KMS-11 (cell line): ENCODE results near the gene HSPE1.
"Not testable (repeated sequence)": the region's sequence is repeated elsewhere in the genome, so short reads cannot be mapped to it uniquely, and the experiment has no call there.

Experiments used
- H2AFZ ChIP-seq: fragments of 200-600 bp; sonication (generic); 2 replicates; pipeline ENCODE4 v1.6.1; 2016; ENCODE audit warnings: antibody characterized with exemption, mixed run types, low read depth
- H3K27ac ChIP-seq: fragments of 200-600 bp; sonication (generic); 2 replicates; pipeline ENCODE4 v1.6.1; 2016; ENCODE audit warnings: mild to moderate bottlenecking, mixed run types
- H3K27me3 ChIP-seq: fragments of 200-600 bp; sonication (generic); 2 replicates; pipeline ENCODE4 v1.6.1; 2017; ENCODE audit warnings: mild to moderate bottlenecking, low read depth, mixed run types, moderate library complexity; ENCODE audit not compliant: insufficient read depth
- H3K36me3 ChIP-seq: fragments of 200-600 bp; sonication (generic); 2 replicates; pipeline ENCODE4 v1.6.1; 2017; ENCODE audit warnings: mild to moderate bottlenecking, mixed run types; ENCODE audit not compliant: insufficient read depth
- H3K4me1 ChIP-seq: fragments of 200-600 bp; sonication (generic); 2 replicates; pipeline ENCODE4 v1.6.1; 2016; ENCODE audit warnings: mild to moderate bottlenecking, low read depth, mixed run types; ENCODE audit not compliant: poor library complexity, severe bottlenecking
- H3K4me2 ChIP-seq: fragments of 200-600 bp; sonication (generic); 2 replicates; pipeline ENCODE4 v1.7.0; 2016; ENCODE audit warnings: mild to moderate bottlenecking, mixed run types
- H3K4me3 ChIP-seq: fragments of 200-600 bp; sonication (generic); IDR thresholded peaks from 2 replicates; pipeline ENCODE4 v1.6.1; 2017; ENCODE audit warnings: low read depth, low read length, mixed read lengths; ENCODE audit not compliant: insufficient read depth
- H3K79me2 ChIP-seq: fragments of 200-600 bp; sonication (generic); 2 replicates; pipeline ENCODE4 v1.6.1; 2016; ENCODE audit warnings: low read depth, mixed run types; ENCODE audit not compliant: insufficient read depth
- H3K9ac ChIP-seq: fragments of 200-600 bp; sonication (generic); 2 replicates; pipeline ENCODE4 v1.6.1; 2016; ENCODE audit warnings: mild to moderate bottlenecking, mixed run types
- H4K20me1 ChIP-seq: fragments of 200-600 bp; sonication (generic); 2 replicates; pipeline ENCODE4 v1.6.1; 2016; ENCODE audit warnings: mild to moderate bottlenecking, mixed run types; ENCODE audit not compliant: insufficient read depth
- CTCF ChIP-seq: fragments of 200-600 bp; sonication (generic); conservative IDR thresholded peaks from 2 replicates; pipeline ENCODE4 v1.6.1; 2017; ENCODE audit warnings: low read depth, mild to moderate bottlenecking, antibody characterized with exemption, low read length, moderate library complexity, mixed read lengths

HSPE1 gene

GRCh38 chr2:197499594-197500502 lies at the start of gene HSPE1, which contains the start of gene HSPD1:
HSPE1 (plus strand) TSS chr2:197500379; CDS start chr2:197500437, 58 bp downstream.
HSPD1 (minus strand) TSS chr2:197499840; CDS start chr2:197498848, 992 bp downstream.
- H3K36me3 ChIP-seq = peaks cover 42% of the 10 kb centered on the region; the same call in 1 of the 2 replicates
- peaks cover 93% of the 10 kb centered on the region for H3K79me2 ChIP-seq
- H3K4me1 ChIP-seq = peaks cover 56% of the 10 kb centered on the region
- no peaks in the 10 kb centered on the region for H3K27me3 ChIP-seq
- peak within 1 kb of the TSS; percentile 29; the same call in 1 of the 2 replicates for H2AFZ ChIP-seq
- peak within 1 kb of the TSS; percentile 89 for H3K27ac ChIP-seq
- TF ChIP-seq CTCF = no peak
- H4K20me1 ChIP-seq = peaks cover 43% of the 10 kb centered on the region
- peak within 1 kb of the TSS; percentile 99 for H3K4me2 ChIP-seq
- peak within 1 kb of the TSS; percentile 75 for H3K4me3 ChIP-seq
- H3K9ac ChIP-seq = peak within 1 kb of the TSS; percentile 92

DNA sequence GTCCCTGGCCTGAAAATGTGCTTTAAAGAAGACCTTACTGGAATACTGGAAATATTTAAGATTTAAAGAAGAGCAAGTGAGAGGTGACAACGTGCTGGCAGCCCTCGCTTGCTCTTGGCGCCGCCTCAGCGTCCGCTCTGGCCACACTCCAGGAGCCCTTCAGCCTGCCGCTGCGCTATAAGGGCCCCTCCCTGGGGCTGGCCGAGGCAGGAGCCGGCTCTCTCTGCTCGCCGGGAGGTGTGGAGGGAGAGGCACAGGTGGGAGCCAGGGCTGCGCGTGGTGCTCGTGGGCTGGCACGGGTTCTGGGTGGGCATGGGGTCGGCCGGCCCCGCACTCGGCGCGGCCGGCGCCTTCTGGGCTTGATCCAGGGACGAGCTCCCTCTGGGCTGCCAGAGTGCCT lies 49.7 kb upstream of the HSPE1 start:
- Histone ChIP-seq H3K4me3 (no peak overlapping the region), H4K20me1 (no peaks in the 10 kb centered on the region), H3K4me1 (peaks cover 20% of the 10 kb centered on the region), H3K27me3 (no peaks in the 10 kb centered on the region), H3K79me2 (peaks cover 18% of the 10 kb centered on the region), H3K27ac (no peak overlapping the region), H3K9ac (no peak overlapping the region), H3K4me2 (no peak overlapping the region), H3K36me3 (no peaks in the 10 kb centered on the region), H2AFZ (no peak overlapping the region)
- no peak for TF ChIP-seq CTCF

DNA sequence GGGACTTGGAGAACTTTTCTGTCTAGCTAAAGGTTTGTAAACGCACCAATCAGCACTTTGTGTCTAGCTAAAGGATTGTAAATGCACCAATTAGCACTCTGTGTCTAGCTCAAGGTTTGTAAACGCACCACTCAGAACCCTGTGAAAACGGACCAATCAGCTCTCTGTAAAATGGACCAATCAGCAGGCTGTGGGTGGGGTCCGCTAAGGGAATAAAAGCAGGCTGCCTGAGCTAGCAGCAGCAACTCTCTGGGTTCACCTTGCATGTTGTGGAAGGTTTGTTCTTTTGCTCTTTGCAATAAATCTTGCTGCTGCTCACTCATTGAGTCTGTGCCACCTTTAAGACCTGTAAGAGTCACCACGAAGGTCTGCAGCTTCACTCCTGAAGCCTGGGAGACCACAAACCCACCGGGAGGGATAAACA lies 49.2 kb upstream of the HSPE1 start:
- not testable (repeated sequence) for H3K4me3 ChIP-seq, H3K4me2 ChIP-seq, H3K27me3 ChIP-seq, H4K20me1 ChIP-seq, H2AFZ ChIP-seq, H3K9ac ChIP-seq, H3K27ac ChIP-seq, H3K36me3 ChIP-seq
- H3K79me2 ChIP-seq = peaks cover 22% of the 10 kb centered on the region
- H3K4me1 ChIP-seq = peaks cover 20% of the 10 kb centered on the region

- peak overlapping the region; percentile 92 for H3K4me2 ChIP-seq
- peaks cover 20% of the 10 kb centered on the region for H3K4me1 ChIP-seq
- peak overlapping the region; percentile 71 for H2AFZ ChIP-seq
- H3K9ac ChIP-seq = peak overlapping the region; percentile 45; the same call in 1 of the 2 replicates
- no peak for TF ChIP-seq CTCF
- peak overlapping the region; percentile 41 for H3K4me3 ChIP-seq
- no peaks in the 10 kb centered on the region for H3K36me3 ChIP-seq
- H3K79me2 ChIP-seq = peaks cover 40% of the 10 kb centered on the region
- peak overlapping the region; percentile 56 for H3K27ac ChIP-seq
- no peaks in the 10 kb centered on the region for H4K20me1 ChIP-seq
- H3K27me3 ChIP-seq = no peaks in the 10 kb centered on the region
These were observed 47.4 kb upstream of the HSPE1 start for GRCh38 chr2:197452754-197453122.
